Panc1 (cell line): ENCODE results near the gene ATRAID. TPM values are rescaled to one million over a fixed set of nuclear protein-coding genes. Genes with fewer than 3 reads are reported as not detected.

Experiments
- ATAC-seq: fragments of 200-7000 bp; cut with Tn5 transposase; 2 replicates; pipeline ENCODE4 v1.9.1; 2020; ENCODE audit warnings: mild to moderate bottlenecking, moderate library complexity
- BruUV-seq: library from RNA; stranded (reverse); fragments of 400-500 nt; replicated peaks from 2 replicates; lab custom pipeline; 2021; lab: Mats Ljungman, UMichigan
- CTCF ChIA-PET: fragments of 300-600 bp; sonication (Branson Sonifier 250); formaldehyde crosslinking; loops from one replicate; lab custom pipeline; 2022; ENCODE audit warnings: antibody characterized with exemption; lab: Charles Lee
- POLR2A ChIA-PET: fragments of 300-600 bp; sonication (Branson Sonifier 250); formaldehyde crosslinking; loops from one replicate; lab custom pipeline; 2022; ENCODE audit warnings: antibody characterized with exemption; lab: Charles Lee
- DNase-seq: peaks from one replicate; pipeline ENCODE4 v3.0.0-alpha.2; 2010; ENCODE audit warnings: low read depth, low spot score
- H3K27ac ChIP-seq: 2 replicates; pipeline ENCODE4 v1.5.1; 2011; ENCODE audit warnings: mild to moderate bottlenecking, low read length, inconsistent platforms
- H3K27me3 ChIP-seq: fragments of 200-500 bp; sonication (Bioruptor generic); 2 replicates; pipeline ENCODE4 v1.6.0; 2014; ENCODE audit warnings: low read length, inconsistent platforms; ENCODE audit not compliant: control insufficient read depth, insufficient read depth
- H3K36me3 ChIP-seq: fragments of 200-500 bp; sonication (Bioruptor generic); 2 replicates; pipeline ENCODE4 v1.5.1; 2014; ENCODE audit warnings: inconsistent platforms, mild to moderate bottlenecking, low read length, moderate library complexity; ENCODE audit not compliant: control insufficient read depth, insufficient read depth
- H3K4me1 ChIP-seq: 2 replicates; pipeline ENCODE4 v1.5.1; 2011; ENCODE audit warnings: inconsistent platforms, mild to moderate bottlenecking, low read length, moderate library complexity; ENCODE audit not compliant: control insufficient read depth, insufficient read depth
- H3K4me3 ChIP-seq, 2 experiments: 2 replicates each; pipeline ENCODE4 v1.5.1; 2011 to 2012; ENCODE audit warnings: low read depth in 2 of 2, low read length in 2 of 2, mild to moderate bottlenecking in 2 of 2, inconsistent platforms in 1 of 2, moderate library complexity in 1 of 2
- H3K9me3 ChIP-seq: fragments of 200-500 bp; sonication (Bioruptor generic); 2 replicates; pipeline ENCODE4 v1.5.1; 2014; ENCODE audit warnings: low read depth, mild to moderate bottlenecking, inconsistent platforms, low read length, moderate library complexity; ENCODE audit not compliant: control insufficient read depth, insufficient read depth
- CTCF ChIP-seq: fragments of 450-650 bp; IDR thresholded peaks from 2 replicates; pipeline ENCODE4 v1.5.1; 2017; ENCODE audit warnings: mild to moderate bottlenecking
- POLR2AphosphoS5 ChIP-seq: IDR thresholded peaks from 2 replicates; pipeline ENCODE4 v1.6.1; 2012; ENCODE audit warnings: mild to moderate bottlenecking, low read depth, low read length, moderate library complexity
- SIN3A ChIP-seq: IDR thresholded peaks from 2 replicates; pipeline ENCODE4 v1.6.1; 2012; ENCODE audit warnings: low read depth, mild to moderate bottlenecking, low read length, moderate library complexity, borderline replicate concordance; ENCODE audit not compliant: insufficient read depth
- TCF7L2 ChIP-seq: IDR thresholded peaks from 2 replicates; pipeline ENCODE4 v1.6.1; 2011; ENCODE audit warnings: mild to moderate bottlenecking, low read depth, low read length, inconsistent platforms
- in situ Hi-C: cut with HindIII; loops from 2 replicates; pipeline ENCODE4 v1.10.0; 2016; ENCODE audit warnings: low sequenced_read_pairs, low pct_unique_long_range_greater_than_20kb
- intact Hi-C: fragments of 100-400 bp; cut with micrococcal nuclease; formaldehyde crosslinking; loops from one replicate; pipeline ENCODE4 v1.10.0; 2022; ENCODE audit not compliant: unreplicated experiment
- total RNA-seq: library from RNA; stranded (reverse); gene quantifications from one replicate; pipeline ENCODE4 v1.2.1, GENCODE V29; 2021; ENCODE audit not compliant: unreplicated experiment
- TF ChIP-seq, protein P1 (sequence below), 2 experiments: IDR thresholded peaks; 2 replicates each; pipeline ENCODE4 v1.6.1; 2011 to 2012; ENCODE audit warnings: low read depth in 2 of 2, control low read depth in 1 of 2, low read length in 1 of 2, mild to moderate bottlenecking in 1 of 2, moderate library complexity in 1 of 2; ENCODE audit not compliant: insufficient read depth in 1 of 2

The ATRAID gene
- total RNA-seq, 1 experiment from 2014 or later = 111 TPM

GRCh38 chr2:27233341-27233740 lies 21.5 kb downstream of the ATRAID start:
- H3K36me3 ChIP-seq = peaks cover 36% of the 10 kb centered on the region
- POLR2A ChIA-PET = interaction anchor here (0.6 kb wide), 1 partner anchor 22 kb away, joined by 3 read pairs; the partner anchor contains the start of genes ATRAID and SLC5A6
- no peaks in the 10 kb centered on the region for H3K4me1 ChIP-seq
- in situ Hi-C loops (no loop called here), intact Hi-C loops (no loop called here)
- H3K9me3 ChIP-seq = no peaks in the 10 kb centered on the region
- TF ChIP-seq, protein P1, sequence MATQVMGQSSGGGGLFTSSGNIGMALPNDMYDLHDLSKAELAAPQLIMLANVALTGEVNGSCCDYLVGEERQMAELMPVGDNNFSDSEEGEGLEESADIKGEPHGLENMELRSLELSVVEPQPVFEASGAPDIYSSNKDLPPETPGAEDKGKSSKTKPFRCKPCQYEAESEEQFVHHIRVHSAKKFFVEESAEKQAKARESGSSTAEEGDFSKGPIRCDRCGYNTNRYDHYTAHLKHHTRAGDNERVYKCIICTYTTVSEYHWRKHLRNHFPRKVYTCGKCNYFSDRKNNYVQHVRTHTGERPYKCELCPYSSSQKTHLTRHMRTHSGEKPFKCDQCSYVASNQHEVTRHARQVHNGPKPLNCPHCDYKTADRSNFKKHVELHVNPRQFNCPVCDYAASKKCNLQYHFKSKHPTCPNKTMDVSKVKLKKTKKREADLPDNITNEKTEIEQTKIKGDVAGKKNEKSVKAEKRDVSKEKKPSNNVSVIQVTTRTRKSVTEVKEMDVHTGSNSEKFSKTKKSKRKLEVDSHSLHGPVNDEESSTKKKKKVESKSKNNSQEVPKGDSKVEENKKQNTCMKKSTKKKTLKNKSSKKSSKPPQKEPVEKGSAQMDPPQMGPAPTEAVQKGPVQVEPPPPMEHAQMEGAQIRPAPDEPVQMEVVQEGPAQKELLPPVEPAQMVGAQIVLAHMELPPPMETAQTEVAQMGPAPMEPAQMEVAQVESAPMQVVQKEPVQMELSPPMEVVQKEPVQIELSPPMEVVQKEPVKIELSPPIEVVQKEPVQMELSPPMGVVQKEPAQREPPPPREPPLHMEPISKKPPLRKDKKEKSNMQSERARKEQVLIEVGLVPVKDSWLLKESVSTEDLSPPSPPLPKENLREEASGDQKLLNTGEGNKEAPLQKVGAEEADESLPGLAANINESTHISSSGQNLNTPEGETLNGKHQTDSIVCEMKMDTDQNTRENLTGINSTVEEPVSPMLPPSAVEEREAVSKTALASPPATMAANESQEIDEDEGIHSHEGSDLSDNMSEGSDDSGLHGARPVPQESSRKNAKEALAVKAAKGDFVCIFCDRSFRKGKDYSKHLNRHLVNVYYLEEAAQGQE (IDR thresholded peaks at IDR 0.05; ENCODE audit: insufficient read depth in 1 of 2, low read depth in 2 of 2, low read length in 1 of 2) = no peak
- TF ChIP-seq CTCF (no peak), TCF7L2 (no peak), POLR2AphosphoS5 (no peak), SIN3A (no peak)
- no peak for ATAC-seq
- H3K27ac ChIP-seq = no peak overlapping the region
- H3K4me3 ChIP-seq = no peak overlapping the region
- CTCF ChIA-PET = no interaction called here
- BruUV-seq = no TSS peak
- no peaks in the 10 kb centered on the region for H3K27me3 ChIP-seq
- no peak for DNase-seq

- CTCF ChIA-PET = no interaction called here
- H3K27me3 ChIP-seq = no peaks in the 10 kb centered on the region
- H3K4me1 ChIP-seq = no peaks in the 10 kb centered on the region
- intact Hi-C loops = no loop called here
- TF ChIP-seq SIN3A (no peak), CTCF (no peak), POLR2AphosphoS5 (no peak), TCF7L2 (no peak)
- TF ChIP-seq, protein P1 (IDR thresholded peaks at IDR 0.05; ENCODE audit: insufficient read depth in 1 of 2, low read depth in 2 of 2, low read length in 1 of 2) = no peak
- no TSS peak for BruUV-seq
- POLR2A ChIA-PET = no interaction called here
- no peak overlapping the region for H3K27ac ChIP-seq
- DNase-seq (no peak), ATAC-seq (no peak)
- no peak overlapping the region for H3K4me3 ChIP-seq
- no peaks in the 10 kb centered on the region for H3K9me3 ChIP-seq
- in situ Hi-C loops = no loop called here
- H3K36me3 ChIP-seq = peaks cover 43% of the 10 kb centered on the region
Measured at GRCh38 chr2:27236136-27236535, 24.3 kb downstream of the ATRAID start.
